Bronchial epithelial cell (primary cell): Measurements from ENCODE around the gene DYRK1A. TPM values are rescaled to one million over a fixed set of nuclear protein-coding genes. Genes with fewer than 3 reads are reported as not detected.

ENCODE experiments used
- DNase-seq: peaks from one replicate; pipeline ENCODE4 v3.0.0-alpha.2; 2010; ENCODE audit warnings: low read depth
- FAIRE-seq: peaks from 2 replicates; lab custom pipeline; 2011; peaks lifted over from hg19 to GRCh38; lab: Jason Lieb, UNC
- H3K27me3 ChIP-seq: 2 replicates; pipeline ENCODE4 v1.5.1; 2011; ENCODE audit warnings: low read length; ENCODE audit not compliant: control insufficient read depth, insufficient read depth
- H3K36me3 ChIP-seq: 2 replicates; pipeline ENCODE4 v1.5.1; 2011; ENCODE audit warnings: low read length; ENCODE audit not compliant: control insufficient read depth, insufficient read depth
- H3K4me3 ChIP-seq: 2 replicates; pipeline ENCODE4 v1.5.1; 2011; ENCODE audit warnings: mild to moderate bottlenecking, low read depth, low read length, control low read depth
- total RNA-seq: library from RNA; depleted of rRNA; stranded (reverse); fragments of >200 nt; gene quantifications from 2 replicates; pipeline ENCODE4 v1.2.1, GENCODE V29; 2014
- TF ChIP-seq, protein P1 (sequence below): IDR thresholded peaks from 2 replicates; pipeline ENCODE4 v1.5.1; 2011; ENCODE audit warnings: mild to moderate bottlenecking, moderate library complexity, low read length, control low read depth, inconsistent platforms; ENCODE audit not compliant: insufficient read depth, severe bottlenecking

DYRK1A gene
- total RNA-seq, 1 donor from 2014 or later, result 51.1 TPM

DNA sequence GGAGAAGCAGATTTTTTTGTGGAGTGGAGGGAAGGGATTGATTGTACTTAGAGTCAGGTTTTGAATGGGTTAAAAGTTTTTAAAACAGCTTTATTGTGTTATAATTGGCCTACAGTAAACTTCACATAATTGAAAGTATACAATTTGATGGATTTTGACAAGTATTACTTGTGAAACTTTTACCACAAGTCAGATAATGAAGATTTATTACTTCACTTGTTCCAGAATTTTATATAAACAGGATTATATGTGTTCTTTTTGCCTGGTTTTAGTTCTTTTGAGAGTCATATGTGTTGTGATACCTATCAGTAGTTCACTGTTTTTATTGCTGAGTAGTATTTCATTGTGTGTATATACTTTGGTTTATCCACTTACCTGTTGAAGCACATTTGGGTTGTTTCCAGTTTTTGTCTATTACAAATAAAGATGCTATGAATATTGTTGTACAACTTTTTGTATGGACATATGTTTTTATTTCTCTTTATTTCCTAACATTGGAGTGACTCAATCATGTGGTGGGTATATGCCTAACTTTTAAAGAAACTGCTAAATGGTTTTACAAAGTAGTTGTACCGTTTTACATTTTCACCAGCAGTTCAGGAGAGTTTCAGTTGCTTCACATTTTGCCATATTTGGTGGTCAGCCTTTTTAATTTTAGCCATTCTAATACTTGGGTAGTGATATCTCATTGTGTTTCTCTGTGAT lies 71.0 kb downstream of the DYRK1A start:
- H3K36me3 ChIP-seq, result no peaks in the 10 kb centered on the region
- H3K27me3 ChIP-seq, result no peaks in the 10 kb centered on the region
- TF ChIP-seq, protein P1, sequence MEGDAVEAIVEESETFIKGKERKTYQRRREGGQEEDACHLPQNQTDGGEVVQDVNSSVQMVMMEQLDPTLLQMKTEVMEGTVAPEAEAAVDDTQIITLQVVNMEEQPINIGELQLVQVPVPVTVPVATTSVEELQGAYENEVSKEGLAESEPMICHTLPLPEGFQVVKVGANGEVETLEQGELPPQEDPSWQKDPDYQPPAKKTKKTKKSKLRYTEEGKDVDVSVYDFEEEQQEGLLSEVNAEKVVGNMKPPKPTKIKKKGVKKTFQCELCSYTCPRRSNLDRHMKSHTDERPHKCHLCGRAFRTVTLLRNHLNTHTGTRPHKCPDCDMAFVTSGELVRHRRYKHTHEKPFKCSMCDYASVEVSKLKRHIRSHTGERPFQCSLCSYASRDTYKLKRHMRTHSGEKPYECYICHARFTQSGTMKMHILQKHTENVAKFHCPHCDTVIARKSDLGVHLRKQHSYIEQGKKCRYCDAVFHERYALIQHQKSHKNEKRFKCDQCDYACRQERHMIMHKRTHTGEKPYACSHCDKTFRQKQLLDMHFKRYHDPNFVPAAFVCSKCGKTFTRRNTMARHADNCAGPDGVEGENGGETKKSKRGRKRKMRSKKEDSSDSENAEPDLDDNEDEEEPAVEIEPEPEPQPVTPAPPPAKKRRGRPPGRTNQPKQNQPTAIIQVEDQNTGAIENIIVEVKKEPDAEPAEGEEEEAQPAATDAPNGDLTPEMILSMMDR, result no peak
- no peak overlapping the region for H3K4me3 ChIP-seq
- FAIRE-seq (no peak), DNase-seq (no peak)

- FAIRE-seq (no peak), DNase-seq (no peak)
- Histone ChIP-seq H3K4me3 (no peak overlapping the region), H3K27me3 (no peaks in the 10 kb centered on the region), H3K36me3 (no peaks in the 10 kb centered on the region)
- TF ChIP-seq, protein P1, result no peak
Observed at GRCh38 chr21:37443683-37444082, 77.1 kb downstream of the DYRK1A start.

DNA sequence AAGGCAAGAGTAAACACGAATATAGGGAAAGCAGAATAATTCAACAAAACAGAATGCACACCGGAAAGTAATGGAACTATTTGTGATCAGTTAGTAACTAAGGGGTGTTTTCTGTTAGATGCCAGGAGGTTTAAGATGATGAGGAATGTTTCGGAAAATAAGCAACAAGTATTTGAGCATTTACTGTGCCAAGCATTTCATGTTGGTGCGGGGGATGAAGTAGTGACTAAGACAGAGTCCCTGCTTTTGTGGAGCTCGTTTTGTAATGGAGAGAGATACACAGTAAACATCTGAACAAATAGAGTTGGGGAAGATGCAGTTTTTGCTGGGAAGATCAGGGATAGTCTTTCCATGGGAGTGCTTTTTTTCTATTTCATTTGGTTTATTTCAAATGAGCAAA lies 78.7 kb downstream of the DYRK1A start:
- TF ChIP-seq, protein P1, result no peak
- FAIRE-seq (no peak), DNase-seq (no peak)

DNA sequence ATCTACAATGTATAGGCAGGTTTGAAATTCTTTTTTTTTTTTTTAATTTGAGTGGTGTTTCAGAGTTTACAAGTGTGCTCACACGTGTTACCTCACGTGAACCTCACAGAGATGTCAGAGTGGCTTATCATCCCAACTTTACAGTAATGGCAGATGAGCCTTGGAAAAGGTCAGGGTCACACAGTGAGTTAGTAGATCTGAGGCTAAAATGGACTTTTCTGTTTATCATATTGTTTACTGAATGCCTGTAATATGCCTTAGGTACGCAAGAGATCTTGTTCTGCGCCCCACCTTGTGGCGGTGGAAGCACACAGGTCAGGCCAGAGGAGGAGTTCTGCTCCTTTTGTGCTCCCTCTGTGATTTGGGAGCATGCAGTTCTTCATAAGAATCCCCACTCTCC lies 80.0 kb downstream of the DYRK1A start:
- no peak for FAIRE-seq
- TF ChIP-seq, protein P1, result no peak

More for the DNA sequence above, 78.7 kb downstream of the DYRK1A start:
- no peaks in the 10 kb centered on the region for H3K36me3 ChIP-seq
- H3K27me3 ChIP-seq, result no peaks in the 10 kb centered on the region
- H3K4me3 ChIP-seq, result no peak overlapping the region

DNA sequence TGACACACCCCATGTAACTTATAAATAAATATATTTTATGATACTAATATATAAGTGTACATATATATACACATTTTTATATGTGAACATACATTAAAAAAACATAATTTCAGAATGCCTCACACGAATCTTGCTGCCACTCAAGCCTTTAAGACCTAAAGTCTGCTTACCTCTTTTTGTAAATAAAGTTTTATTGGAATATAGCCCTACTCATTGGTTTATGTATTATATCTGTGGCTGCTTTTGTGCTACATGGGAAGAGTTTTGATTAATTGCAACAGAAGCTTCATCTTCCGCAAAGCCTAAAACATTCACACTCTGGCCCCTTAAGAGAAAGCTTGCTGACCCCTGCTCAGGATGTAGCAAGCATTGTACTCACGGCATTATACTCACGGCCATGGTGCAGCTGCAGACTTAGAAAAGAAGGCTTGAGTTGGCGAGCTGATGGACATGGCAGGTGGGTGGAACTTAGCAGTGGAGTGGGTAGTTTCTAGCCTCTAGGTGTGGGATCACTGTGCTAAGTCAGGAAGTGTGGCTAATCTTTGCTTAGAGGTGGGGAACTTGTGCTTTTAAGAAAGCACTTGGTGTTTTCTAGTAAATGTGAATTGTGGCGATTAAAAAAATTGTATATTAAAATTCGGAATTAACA lies 80.8 kb downstream of the DYRK1A start:
- TF ChIP-seq, protein P1, result no peak
- no peaks in the 10 kb centered on the region for H3K27me3 ChIP-seq
- H3K36me3 ChIP-seq, result peaks cover under 1% of the 10 kb centered on the region
- no peak overlapping the region for H3K4me3 ChIP-seq
- no peak for FAIRE-seq
- no peak for DNase-seq

More for the DNA sequence above, 80.0 kb downstream of the DYRK1A start:
- H3K4me3 ChIP-seq, result no peak overlapping the region
- H3K27me3 ChIP-seq, result no peaks in the 10 kb centered on the region
- no peak for DNase-seq
- H3K36me3 ChIP-seq, result no peaks in the 10 kb centered on the region
